ENCODE results near the gene TRIM23. TPM values are rescaled to one million over a fixed set of nuclear protein-coding genes. Genes with fewer than 3 reads are reported as not detected.
"Not testable (repeated sequence)": the region's sequence is repeated elsewhere in the genome, so short reads cannot be mapped to it uniquely, and the experiment has no call there.

TRIM23 gene
- total RNA-seq, 1 donor, result 21.8 TPM

DNA sequence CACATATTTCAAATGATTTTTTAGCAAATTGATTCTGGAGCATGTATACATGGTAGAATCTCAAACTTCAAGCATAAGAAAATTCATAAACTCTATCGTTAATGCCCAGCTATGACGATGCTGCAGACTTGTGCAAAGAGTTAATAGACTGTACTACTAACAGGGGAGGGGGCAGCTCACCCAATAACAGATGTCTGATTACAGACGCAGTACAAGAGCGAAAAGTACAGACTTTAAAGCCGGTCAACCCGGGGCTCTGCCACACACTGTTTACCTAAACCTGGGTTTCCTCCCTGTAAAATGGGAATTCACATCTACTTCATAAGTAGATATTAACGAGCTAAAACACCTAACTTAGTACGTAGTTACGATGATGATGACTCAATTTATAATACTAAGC lies 651 bp downstream of the TRIM23 start:
- TF ChIP-seq, protein P1, sequence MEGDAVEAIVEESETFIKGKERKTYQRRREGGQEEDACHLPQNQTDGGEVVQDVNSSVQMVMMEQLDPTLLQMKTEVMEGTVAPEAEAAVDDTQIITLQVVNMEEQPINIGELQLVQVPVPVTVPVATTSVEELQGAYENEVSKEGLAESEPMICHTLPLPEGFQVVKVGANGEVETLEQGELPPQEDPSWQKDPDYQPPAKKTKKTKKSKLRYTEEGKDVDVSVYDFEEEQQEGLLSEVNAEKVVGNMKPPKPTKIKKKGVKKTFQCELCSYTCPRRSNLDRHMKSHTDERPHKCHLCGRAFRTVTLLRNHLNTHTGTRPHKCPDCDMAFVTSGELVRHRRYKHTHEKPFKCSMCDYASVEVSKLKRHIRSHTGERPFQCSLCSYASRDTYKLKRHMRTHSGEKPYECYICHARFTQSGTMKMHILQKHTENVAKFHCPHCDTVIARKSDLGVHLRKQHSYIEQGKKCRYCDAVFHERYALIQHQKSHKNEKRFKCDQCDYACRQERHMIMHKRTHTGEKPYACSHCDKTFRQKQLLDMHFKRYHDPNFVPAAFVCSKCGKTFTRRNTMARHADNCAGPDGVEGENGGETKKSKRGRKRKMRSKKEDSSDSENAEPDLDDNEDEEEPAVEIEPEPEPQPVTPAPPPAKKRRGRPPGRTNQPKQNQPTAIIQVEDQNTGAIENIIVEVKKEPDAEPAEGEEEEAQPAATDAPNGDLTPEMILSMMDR (IDR thresholded peaks at IDR 0.05; ENCODE audit: insufficient read depth, low read length), result no peak
- peak overlapping the region; percentile 97 for H3K4me3 ChIP-seq (ENCODE audit: low read depth, low read length)
- DNase-seq (ENCODE audit: low read depth), result peak; percentile 5

DNA sequence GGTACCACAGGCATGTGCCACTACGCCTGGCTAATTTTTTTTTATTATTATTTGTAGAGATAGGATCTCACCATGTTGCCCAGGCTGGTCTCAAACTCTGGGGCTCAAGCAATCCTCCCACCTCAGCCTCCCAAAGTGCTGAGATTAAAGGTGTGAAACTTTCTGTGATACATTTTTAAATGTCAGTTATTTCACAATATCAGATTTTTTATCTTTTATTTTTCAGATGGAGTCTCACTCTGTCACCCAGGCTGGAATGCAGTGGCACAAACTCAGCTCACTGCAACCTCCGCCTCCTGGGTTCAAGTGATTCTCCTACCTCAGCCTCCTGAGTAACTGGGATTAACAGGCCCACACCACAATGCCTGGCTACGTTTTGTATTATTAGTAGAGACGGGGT lies 2.2 kb downstream of the TRIM23 start:
- not testable (repeated sequence) for H3K4me3 ChIP-seq (ENCODE audit: low read depth, low read length); DNase-seq (ENCODE audit: low read depth)

DNA sequence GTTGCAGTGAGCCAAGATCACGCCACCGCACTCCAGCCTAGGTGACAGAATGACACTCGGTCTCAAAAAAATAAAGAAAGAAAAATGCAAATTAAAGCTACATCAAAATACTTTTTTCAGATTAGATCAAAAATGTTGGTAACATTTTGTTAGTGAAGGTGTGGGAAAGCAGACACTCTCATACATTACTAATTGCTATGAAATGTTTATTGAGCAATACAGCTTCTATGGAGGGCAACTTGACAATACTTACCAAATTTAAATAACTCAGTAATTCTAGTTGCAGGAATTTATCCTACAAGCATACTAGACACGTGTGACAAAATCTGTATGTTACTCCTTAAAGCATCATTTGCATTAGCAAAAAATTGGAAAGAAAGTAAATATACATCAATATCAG lies 4.1 kb downstream of the TRIM23 start:
- H3K4me3 ChIP-seq (ENCODE audit: low read depth, low read length), result no peak overlapping the region
- TF ChIP-seq, protein P1 (IDR thresholded peaks at IDR 0.05; ENCODE audit: insufficient read depth, low read length), result no peak
- DNase-seq (ENCODE audit: low read depth), result no peak

DNA sequence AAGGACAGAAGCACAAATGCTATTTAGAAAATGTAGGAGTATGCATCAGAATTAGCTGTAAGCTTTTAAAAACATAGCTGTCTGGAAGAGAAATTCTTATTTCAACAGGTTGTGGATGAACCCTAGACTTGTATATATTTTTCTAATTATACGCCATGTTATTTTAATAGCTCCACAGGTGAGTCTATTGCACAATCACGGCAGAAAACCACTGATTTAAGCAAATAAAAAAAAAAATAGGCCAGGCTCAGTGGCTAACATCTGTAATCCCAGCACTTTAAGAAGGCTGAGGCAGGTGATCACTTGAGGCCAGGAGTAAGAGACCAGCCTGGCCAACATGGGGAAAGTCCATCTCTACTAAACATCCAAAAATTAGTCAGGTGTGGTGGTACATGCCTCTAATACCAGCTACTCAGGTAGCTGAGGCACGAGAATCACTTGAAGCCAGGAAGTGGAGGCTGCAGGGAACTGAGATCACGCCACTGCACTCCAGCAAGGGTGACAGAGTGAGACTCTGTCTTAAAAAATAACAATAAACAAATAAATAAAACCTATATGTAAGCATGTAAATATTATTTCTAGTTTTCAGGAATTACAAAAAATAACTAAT lies 11.7 kb downstream of the TRIM23 start:
- TF ChIP-seq, protein P1 (IDR thresholded peaks at IDR 0.05; ENCODE audit: insufficient read depth, low read length), result no peak
- no peak overlapping the region for H3K4me3 ChIP-seq (ENCODE audit: low read depth, low read length)
- DNase-seq (ENCODE audit: low read depth), result no peak

DNA sequence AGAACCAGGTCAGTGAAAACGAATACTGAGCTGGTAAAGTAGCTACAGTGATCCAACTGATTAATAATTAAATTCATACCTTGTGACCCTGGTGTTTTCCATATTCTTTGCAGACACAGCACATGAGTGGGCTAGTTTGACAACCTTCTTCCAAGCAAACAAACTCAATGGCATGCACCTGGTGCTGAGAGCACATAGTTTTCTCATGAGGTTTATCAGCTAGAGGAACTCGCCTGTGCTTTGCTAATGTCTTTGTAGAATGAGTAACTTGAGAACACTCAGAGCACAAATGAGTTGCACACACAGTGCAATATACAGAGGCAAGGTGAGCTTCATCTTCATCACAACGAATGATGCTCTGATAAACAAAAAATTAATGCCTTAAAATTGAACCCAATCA lies 12.6 kb downstream of the TRIM23 start:
- DNase-seq (ENCODE audit: low read depth), result no peak

DNA sequence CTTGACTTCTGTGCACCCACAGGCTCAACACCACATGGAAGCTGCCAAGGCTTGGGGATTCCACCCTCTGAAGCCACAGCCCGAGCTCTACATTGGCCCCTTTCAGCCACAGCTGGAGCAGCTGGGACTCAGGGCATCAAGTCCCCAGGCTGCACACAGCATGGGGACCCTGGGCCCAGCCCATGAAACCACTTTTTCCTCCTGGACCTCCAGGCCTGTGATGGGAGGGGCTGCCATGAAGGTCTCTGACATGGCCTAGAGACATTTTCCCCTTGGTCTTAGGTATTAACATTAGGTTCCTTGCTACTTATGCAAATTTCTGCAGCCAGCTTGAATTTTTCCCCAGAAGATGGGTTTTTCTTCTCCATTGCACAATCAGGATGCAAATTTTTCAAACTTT lies 22.4 kb downstream of the TRIM23 start:
- not testable (repeated sequence) for H3K4me3 ChIP-seq (ENCODE audit: low read depth, low read length); DNase-seq (ENCODE audit: low read depth)

More for the DNA sequence above, 12.6 kb downstream of the TRIM23 start:
- TF ChIP-seq, protein P1 (IDR thresholded peaks at IDR 0.05; ENCODE audit: insufficient read depth, low read length), result no peak
- no peak overlapping the region for H3K4me3 ChIP-seq (ENCODE audit: low read depth, low read length)

DNA sequence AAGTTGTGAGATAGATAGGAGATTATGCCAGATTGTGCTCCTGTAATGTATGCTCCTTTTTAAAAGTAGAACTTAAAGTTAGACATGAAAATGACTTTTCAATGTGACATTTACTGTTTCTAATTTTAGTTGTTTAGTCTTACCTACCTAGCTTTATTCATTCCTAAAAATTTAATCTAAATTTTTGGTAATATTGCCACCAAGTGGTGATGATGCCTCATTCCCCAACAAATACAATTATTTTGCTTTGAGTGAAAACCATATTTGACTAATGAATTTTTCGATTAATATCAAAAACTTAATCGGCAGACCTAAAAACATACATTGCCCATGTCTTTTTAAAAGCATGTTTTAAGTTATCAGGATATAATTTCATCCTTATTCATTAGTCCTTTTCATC lies 35.4 kb downstream of the TRIM23 start:
- DNase-seq (ENCODE audit: low read depth), result peak; percentile 5
- TF ChIP-seq, protein P1 (IDR thresholded peaks at IDR 0.05; ENCODE audit: insufficient read depth, low read length), result peak; percentile 6
- no peak overlapping the region for H3K4me3 ChIP-seq (ENCODE audit: low read depth, low read length)

DNA sequence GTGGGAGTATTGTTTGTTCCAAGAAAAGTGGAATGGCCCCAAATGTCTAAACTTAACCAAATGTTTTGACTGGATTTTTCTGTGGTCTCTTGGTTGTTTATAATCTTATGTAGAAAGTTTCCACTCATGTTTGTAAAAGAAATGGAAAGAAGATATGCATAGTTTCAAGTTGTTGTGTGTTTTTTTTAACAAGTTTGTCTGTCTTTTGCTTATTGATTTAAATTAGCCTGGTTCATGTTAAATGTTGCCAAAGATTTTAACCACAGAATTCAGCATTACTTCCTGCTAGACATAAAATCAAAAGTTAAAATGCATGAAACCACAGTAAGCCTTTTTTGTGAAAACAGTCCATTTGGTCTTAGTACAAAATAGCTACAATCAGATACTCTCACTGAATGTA lies 47.0 kb downstream of the TRIM23 start:
- no peak overlapping the region for H3K4me3 ChIP-seq (ENCODE audit: low read depth, low read length)
- TF ChIP-seq, protein P1 (IDR thresholded peaks at IDR 0.05; ENCODE audit: insufficient read depth, low read length), result no peak
- DNase-seq (ENCODE audit: low read depth), result no peak
